ENCODE results near the gene MACROD2. TPM values are rescaled to one million over a fixed set of nuclear protein-coding genes. Genes with fewer than 3 reads are reported as not detected.

The MACROD2 gene
- total and polyA plus RNA-seq, 2 experiments from 2014 or later, result 2.8 to 4.3 TPM

DNA sequence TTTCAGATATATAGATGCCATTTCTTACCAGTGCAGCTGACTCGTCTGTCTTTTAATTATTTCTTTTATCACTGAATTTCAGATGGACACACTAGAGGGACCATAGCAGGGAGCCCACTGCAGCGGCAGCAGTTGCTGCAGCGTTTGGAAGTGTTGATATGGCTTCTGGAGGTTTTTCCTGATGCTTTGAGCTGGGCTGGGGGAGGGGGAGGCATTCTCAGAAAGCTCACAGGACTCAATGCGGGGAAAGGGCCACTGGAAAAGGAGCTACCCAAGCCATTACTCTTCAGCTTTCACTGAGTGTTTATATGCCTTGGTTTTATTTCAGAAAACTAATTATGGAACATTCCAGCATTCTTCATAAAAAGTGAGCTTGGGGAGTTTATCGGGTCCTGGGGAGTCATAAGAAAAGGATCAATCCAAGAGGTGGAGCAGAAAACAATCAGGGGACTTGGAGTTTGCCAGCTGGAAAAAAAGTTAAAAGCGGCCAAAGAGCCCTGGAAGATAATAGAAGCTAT lies 1082.5 kb downstream of the MACROD2 start (continued):
- TF ChIP-seq, protein P1, sequence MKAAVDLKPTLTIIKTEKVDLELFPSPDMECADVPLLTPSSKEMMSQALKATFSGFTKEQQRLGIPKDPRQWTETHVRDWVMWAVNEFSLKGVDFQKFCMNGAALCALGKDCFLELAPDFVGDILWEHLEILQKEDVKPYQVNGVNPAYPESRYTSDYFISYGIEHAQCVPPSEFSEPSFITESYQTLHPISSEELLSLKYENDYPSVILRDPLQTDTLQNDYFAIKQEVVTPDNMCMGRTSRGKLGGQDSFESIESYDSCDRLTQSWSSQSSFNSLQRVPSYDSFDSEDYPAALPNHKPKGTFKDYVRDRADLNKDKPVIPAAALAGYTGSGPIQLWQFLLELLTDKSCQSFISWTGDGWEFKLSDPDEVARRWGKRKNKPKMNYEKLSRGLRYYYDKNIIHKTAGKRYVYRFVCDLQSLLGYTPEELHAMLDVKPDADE (IDR thresholded peaks at IDR 0.05), result no peak

DNA sequence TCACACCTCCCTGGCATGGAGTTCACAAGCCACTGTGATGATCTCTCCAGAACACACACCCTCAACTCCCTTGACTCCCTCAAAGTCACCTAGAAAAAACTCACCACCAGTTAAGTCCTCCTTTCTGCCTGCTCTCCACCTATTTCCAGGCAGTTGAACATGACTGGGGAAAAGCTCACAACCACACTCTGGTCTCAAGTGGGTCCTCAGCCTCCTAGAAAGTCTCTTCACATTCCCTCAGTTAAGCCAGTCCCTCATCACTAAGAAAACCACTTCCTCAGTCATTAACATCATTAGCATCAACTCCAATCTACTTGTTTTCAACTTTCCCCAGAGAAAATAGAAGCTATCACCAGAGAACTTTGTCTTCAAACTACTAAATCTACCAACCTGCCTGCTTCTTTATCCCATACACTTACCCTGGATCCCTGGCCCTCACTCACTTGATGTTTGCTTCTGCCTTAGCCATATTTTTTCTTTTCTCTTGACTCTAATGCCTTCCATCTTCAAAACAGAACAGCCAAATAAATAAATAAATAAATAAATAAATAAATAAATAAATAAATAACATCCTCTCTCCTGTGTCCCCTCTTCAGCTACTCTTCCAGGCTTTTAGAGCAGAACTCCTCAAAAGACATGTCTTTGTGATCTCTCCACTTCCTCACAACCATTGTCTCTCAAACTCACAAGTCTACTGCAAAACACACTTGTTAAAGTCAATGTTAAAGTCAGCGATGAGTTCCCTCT lies 1084.5 kb downstream of the MACROD2 start:
- H3K9me2 ChIP-seq (ENCODE audit: insufficient read depth), result peaks cover 9% of the 10 kb centered on the region
- H3K79me2 ChIP-seq (replicated peaks; ENCODE audit: insufficient read depth), result no peaks in the 10 kb centered on the region
- ATAC-seq (no peak), DNase-seq (ENCODE audit: low spot score) (no peak)
- no peak overlapping the region for H3K4me2 ChIP-seq
- H4K20me1 ChIP-seq (replicated peaks; ENCODE audit: insufficient read depth), result no peaks in the 10 kb centered on the region
- no peaks in the 10 kb centered on the region for H3K36me3 ChIP-seq (ENCODE audit: insufficient read depth)
- no peak overlapping the region for H2AFZ ChIP-seq
- Mint-ChIP-seq H3K4me1 (peaks cover 18% of the 10 kb centered on the region), H3K36me3 (ENCODE audit: low read depth) (no peaks in the 10 kb centered on the region), H3K27me3 (ENCODE audit: insufficient read depth, low read depth, poor library complexity) (peaks cover 2% of the 10 kb centered on the region), H3K27ac (no peak overlapping the region), H3K4me3 (no peak overlapping the region), H3K9me3 (no peaks in the 10 kb centered on the region)
- TF ChIP-seq, protein P2, sequence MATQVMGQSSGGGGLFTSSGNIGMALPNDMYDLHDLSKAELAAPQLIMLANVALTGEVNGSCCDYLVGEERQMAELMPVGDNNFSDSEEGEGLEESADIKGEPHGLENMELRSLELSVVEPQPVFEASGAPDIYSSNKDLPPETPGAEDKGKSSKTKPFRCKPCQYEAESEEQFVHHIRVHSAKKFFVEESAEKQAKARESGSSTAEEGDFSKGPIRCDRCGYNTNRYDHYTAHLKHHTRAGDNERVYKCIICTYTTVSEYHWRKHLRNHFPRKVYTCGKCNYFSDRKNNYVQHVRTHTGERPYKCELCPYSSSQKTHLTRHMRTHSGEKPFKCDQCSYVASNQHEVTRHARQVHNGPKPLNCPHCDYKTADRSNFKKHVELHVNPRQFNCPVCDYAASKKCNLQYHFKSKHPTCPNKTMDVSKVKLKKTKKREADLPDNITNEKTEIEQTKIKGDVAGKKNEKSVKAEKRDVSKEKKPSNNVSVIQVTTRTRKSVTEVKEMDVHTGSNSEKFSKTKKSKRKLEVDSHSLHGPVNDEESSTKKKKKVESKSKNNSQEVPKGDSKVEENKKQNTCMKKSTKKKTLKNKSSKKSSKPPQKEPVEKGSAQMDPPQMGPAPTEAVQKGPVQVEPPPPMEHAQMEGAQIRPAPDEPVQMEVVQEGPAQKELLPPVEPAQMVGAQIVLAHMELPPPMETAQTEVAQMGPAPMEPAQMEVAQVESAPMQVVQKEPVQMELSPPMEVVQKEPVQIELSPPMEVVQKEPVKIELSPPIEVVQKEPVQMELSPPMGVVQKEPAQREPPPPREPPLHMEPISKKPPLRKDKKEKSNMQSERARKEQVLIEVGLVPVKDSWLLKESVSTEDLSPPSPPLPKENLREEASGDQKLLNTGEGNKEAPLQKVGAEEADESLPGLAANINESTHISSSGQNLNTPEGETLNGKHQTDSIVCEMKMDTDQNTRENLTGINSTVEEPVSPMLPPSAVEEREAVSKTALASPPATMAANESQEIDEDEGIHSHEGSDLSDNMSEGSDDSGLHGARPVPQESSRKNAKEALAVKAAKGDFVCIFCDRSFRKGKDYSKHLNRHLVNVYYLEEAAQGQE (IDR thresholded peaks at IDR 0.05; ENCODE audit: unreplicated experiment), result no peak
- TF ChIP-seq ZNF331 (CRISPR knock-in tag; IDR thresholded peaks at IDR 0.05; ENCODE audit: low read depth), result no peak
- TF ChIP-seq JUNB (IDR thresholded peaks at IDR 0.05; ENCODE audit: unreplicated experiment), result no peak
- H3K4me3 ChIP-seq, result no peak overlapping the region
- H3F3A ChIP-seq (replicated peaks; ENCODE audit: low read depth), result no peaks in the 10 kb centered on the region
- no peak overlapping the region for H3K27ac ChIP-seq (ENCODE audit: low read depth)
- no peaks in the 10 kb centered on the region for H3K27me3 ChIP-seq (ENCODE audit: insufficient read depth)
- H3K4me1 ChIP-seq (ENCODE audit: insufficient read depth), result peaks cover 11% of the 10 kb centered on the region; the same call in 1 of the 2 replicates

DNA sequence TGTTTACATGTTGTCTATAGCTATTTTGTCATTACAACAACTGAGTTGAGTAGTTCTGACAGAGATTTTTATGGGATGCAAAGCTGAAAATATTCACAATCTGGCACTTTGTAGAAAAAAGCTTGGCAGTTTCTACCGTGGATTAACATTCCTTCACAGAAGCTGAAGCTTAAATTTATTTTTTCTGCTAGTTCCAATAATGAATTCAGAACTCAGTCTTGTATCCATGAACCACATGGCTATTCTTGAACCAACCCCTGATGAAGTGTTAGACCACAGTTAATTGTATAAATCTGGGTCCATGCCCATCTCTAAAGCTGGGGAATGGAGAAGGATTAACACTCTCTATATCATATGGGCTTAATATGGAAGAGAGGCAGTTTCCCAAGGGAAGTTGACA lies 1085.9 kb downstream of the MACROD2 start:
- no peaks in the 10 kb centered on the region for H3K27me3 ChIP-seq (ENCODE audit: insufficient read depth)
- H3K4me3 Mint-ChIP-seq, result no peak overlapping the region
- no peaks in the 10 kb centered on the region for H3K36me3 Mint-ChIP-seq (ENCODE audit: low read depth)
- no peaks in the 10 kb centered on the region for H4K20me1 ChIP-seq (replicated peaks; ENCODE audit: insufficient read depth)
- no peak overlapping the region for H3K27ac ChIP-seq (ENCODE audit: low read depth)
- H3K79me2 ChIP-seq (replicated peaks; ENCODE audit: insufficient read depth), result no peaks in the 10 kb centered on the region
- H3K4me2 ChIP-seq, result no peak overlapping the region
- H3K4me1 ChIP-seq (ENCODE audit: insufficient read depth), result peaks cover 11% of the 10 kb centered on the region; the same call in 1 of the 2 replicates
- ATAC-seq, result no peak
- no peak overlapping the region for H3K27ac Mint-ChIP-seq
- no peaks in the 10 kb centered on the region for H3F3A ChIP-seq (replicated peaks; ENCODE audit: low read depth)
- H3K27me3 Mint-ChIP-seq (ENCODE audit: insufficient read depth, low read depth, poor library complexity), result peaks cover 2% of the 10 kb centered on the region
- no peak overlapping the region for H3K4me3 ChIP-seq
- no peaks in the 10 kb centered on the region for H3K36me3 ChIP-seq (ENCODE audit: insufficient read depth)
- no peak for DNase-seq (ENCODE audit: low spot score)
- H3K9me3 Mint-ChIP-seq, result no peaks in the 10 kb centered on the region
- peaks cover 9% of the 10 kb centered on the region for H3K9me2 ChIP-seq (ENCODE audit: insufficient read depth)
- no peak overlapping the region for H2AFZ ChIP-seq
- H3K4me1 Mint-ChIP-seq, result peaks cover 15% of the 10 kb centered on the region
- TF ChIP-seq EZH2 (IDR thresholded peaks at IDR 0.05; ENCODE audit: low read depth, unreplicated experiment), result no peak
- TF ChIP-seq, protein P3, sequence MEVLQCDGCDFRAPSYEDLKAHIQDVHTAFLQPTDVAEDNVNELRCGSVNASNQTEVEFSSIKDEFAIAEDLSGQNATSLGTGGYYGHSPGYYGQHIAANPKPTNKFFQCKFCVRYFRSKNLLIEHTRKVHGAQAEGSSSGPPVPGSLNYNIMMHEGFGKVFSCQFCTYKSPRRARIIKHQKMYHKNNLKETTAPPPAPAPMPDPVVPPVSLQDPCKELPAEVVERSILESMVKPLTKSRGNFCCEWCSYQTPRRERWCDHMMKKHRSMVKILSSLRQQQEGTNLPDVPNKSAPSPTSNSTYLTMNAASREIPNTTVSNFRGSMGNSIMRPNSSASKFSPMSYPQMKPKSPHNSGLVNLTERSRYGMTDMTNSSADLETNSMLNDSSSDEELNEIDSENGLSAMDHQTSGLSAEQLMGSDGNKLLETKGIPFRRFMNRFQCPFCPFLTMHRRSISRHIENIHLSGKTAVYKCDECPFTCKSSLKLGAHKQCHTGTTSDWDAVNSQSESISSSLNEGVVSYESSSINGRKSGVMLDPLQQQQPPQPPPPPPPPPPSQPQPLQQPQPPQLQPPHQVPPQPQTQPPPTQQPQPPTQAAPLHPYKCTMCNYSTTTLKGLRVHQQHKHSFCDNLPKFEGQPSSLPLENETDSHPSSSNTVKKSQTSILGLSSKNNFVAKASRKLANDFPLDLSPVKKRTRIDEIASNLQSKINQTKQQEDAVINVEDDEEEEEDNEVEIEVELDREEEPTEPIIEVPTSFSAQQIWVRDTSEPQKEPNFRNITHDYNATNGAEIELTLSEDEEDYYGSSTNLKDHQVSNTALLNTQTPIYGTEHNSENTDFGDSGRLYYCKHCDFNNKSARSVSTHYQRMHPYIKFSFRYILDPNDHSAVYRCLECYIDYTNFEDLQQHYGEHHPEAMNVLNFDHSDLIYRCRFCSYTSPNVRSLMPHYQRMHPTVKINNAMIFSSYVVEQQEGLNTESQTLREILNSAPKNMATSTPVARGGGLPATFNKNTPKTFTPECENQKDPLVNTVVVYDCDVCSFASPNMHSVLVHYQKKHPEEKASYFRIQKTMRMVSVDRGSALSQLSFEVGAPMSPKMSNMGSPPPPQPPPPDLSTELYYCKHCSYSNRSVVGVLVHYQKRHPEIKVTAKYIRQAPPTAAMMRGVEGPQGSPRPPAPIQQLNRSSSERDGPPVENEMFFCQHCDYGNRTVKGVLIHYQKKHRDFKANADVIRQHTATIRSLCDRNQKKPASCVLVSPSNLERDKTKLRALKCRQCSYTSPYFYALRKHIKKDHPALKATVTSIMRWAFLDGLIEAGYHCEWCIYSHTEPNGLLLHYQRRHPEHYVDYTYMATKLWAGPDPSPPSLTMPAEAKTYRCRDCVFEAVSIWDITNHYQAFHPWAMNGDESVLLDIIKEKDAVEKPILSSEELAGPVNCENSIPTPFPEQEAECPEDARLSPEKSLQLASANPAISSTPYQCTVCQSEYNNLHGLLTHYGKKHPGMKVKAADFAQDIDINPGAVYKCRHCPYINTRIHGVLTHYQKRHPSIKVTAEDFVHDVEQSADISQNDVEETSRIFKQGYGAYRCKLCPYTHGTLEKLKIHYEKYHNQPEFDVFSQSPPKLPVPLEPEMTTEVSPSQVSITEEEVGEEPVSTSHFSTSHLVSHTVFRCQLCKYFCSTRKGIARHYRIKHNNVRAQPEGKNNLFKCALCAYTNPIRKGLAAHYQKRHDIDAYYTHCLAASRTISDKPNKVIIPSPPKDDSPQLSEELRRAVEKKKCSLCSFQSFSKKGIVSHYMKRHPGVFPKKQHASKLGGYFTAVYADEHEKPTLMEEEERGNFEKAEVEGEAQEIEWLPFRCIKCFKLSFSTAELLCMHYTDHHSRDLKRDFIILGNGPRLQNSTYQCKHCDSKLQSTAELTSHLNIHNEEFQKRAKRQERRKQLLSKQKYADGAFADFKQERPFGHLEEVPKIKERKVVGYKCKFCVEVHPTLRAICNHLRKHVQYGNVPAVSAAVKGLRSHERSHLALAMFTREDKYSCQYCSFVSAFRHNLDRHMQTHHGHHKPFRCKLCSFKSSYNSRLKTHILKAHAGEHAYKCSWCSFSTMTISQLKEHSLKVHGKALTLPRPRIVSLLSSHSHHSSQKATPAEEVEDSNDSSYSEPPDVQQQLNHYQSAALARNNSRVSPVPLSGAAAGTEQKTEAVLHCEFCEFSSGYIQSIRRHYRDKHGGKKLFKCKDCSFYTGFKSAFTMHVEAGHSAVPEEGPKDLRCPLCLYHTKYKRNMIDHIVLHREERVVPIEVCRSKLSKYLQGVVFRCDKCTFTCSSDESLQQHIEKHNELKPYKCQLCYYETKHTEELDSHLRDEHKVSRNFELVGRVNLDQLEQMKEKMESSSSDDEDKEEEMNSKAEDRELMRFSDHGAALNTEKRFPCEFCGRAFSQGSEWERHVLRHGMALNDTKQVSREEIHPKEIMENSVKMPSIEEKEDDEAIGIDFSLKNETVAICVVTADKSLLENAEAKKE (CRISPR knock-in tag; IDR thresholded peaks at IDR 0.05), result no peak
- TF ChIP-seq CREB1 (CRISPR knock-in tag; IDR thresholded peaks at IDR 0.05; ENCODE audit: low read depth), result no peak
- TF ChIP-seq NANOG (IDR thresholded peaks at IDR 0.05; ENCODE audit: borderline replicate concordance), result no peak

Data from GM23338 (cell line).